ENCODE results near the gene TKFC.

TKFC gene

GRCh38 chr11:61345170-61345610, 12.2 kb downstream of the TKFC start:
- CTCF ChIA-PET: interaction anchor here (0.7 to 27.5 kb wide), 5 partner anchors 9 to 192 kb away, joined by 3 to 352 read pairs (median 3); partner anchors contain the start of genes DDB1 and TKFC
- no peak overlapping the region for H3K4me3 ChIP-seq (ENCODE audit: low read depth, low read length)
- POLR2A ChIA-PET: interaction anchor here (0.6 kb wide), 1 partner anchor 85 kb away, joined by 3 read pairs; no protein-coding TSS in a partner anchor
- TF ChIP-seq CTCF (IDR thresholded peaks at IDR 0.05; ENCODE audit: insufficient read depth, low read length, missing control alignments): no peak
- no peak for DNase-seq (ENCODE audit: low read depth, low spot score)

- POLR2A ChIA-PET: interaction anchor here (4.5 kb wide), 1 partner anchor 15 kb away, joined by 33 read pairs; the partner anchor contains the start of genes CYB561A3 and TMEM138
- CTCF ChIA-PET: interaction anchor here (4.0 to 27.5 kb wide), 2 partner anchors 10 to 39 kb away, joined by 35 to 352 read pairs; partner anchors contain the start of genes DDB1 and TKFC
- H3K4me3 ChIP-seq (ENCODE audit: low read depth, low read length): no peak overlapping the region
These were observed 13.2 kb downstream of the TKFC start for GRCh38 chr11:61345954-61346843.

GRCh38 chr11:61347916-61348461, 15.0 kb downstream of the TKFC start:
- POLR2A ChIA-PET: interaction anchor here (4.5 kb wide), 1 partner anchor 14 kb away, joined by 33 read pairs; the partner anchor contains the start of genes CYB561A3 and TMEM138
- CTCF ChIA-PET: interaction anchor here (1.0 to 27.5 kb wide), 3 partner anchors 11 to 38 kb away, joined by 3 to 352 read pairs (median 35); partner anchors contain the start of genes DDB1 and TKFC
- H3K4me3 ChIP-seq (ENCODE audit: low read depth, low read length): no peak overlapping the region
- DNase-seq (ENCODE audit: low read depth, low spot score): no peak
- TF ChIP-seq CTCF (IDR thresholded peaks at IDR 0.05; ENCODE audit: insufficient read depth, low read length, missing control alignments): no peak

More at GRCh38 chr11:61345954-61346843, 13.2 kb downstream of the TKFC start:
- no peak for DNase-seq (ENCODE audit: low read depth, low spot score)
- no peak for TF ChIP-seq CTCF (IDR thresholded peaks at IDR 0.05; ENCODE audit: insufficient read depth, low read length, missing control alignments)

GRCh38 chr11:61349189-61349751, 16.2 kb downstream of the TKFC start:
- no peak overlapping the region for H3K4me3 ChIP-seq (ENCODE audit: low read depth, low read length)
- CTCF ChIA-PET: interaction anchor here (4.0 to 27.5 kb wide), 2 partner anchors 13 to 36 kb away, joined by 35 to 352 read pairs; partner anchors contain the start of genes DDB1 and TKFC
- POLR2A ChIA-PET: interaction anchor here (4.5 kb wide), 1 partner anchor 12 kb away, joined by 33 read pairs; the partner anchor contains the start of genes CYB561A3 and TMEM138
- TF ChIP-seq CTCF (IDR thresholded peaks at IDR 0.05; ENCODE audit: insufficient read depth, low read length, missing control alignments): no peak
- DNase-seq (ENCODE audit: low read depth, low spot score): no peak

- H3K4me3 ChIP-seq (ENCODE audit: low read depth, low read length): no peak overlapping the region
- ChIA-PET CTCF (interaction anchor here (27.5 kb wide), 1 partner anchor 13 kb away, joined by 352 read pairs; the partner anchor contains the start of genes DDB1 and TKFC), POLR2A (interaction anchor here (0.7 to 4.5 kb wide), 2 partner anchors 12 to 29 kb away, joined by 3 to 33 read pairs; partner anchors contain the start of genes CYB561A3 and TMEM138)
- no peak for DNase-seq (ENCODE audit: low read depth, low spot score)
- no peak for TF ChIP-seq CTCF (IDR thresholded peaks at IDR 0.05; ENCODE audit: insufficient read depth, low read length, missing control alignments)
These were observed 16.9 kb downstream of the TKFC start for GRCh38 chr11:61349916-61350315.
